ENCODE results near the gene KRTAP5-2. TPM values are rescaled to one million over a fixed set of nuclear protein-coding genes. Genes with fewer than 3 reads are reported as not detected.
"Not testable (repeated sequence)": the region's sequence is repeated elsewhere in the genome, so short reads cannot be mapped to it uniquely, and the experiment has no call there.

Gene KRTAP5-2
- total RNA-seq, 1 donor from 2014 or later, result not detected

DNA sequence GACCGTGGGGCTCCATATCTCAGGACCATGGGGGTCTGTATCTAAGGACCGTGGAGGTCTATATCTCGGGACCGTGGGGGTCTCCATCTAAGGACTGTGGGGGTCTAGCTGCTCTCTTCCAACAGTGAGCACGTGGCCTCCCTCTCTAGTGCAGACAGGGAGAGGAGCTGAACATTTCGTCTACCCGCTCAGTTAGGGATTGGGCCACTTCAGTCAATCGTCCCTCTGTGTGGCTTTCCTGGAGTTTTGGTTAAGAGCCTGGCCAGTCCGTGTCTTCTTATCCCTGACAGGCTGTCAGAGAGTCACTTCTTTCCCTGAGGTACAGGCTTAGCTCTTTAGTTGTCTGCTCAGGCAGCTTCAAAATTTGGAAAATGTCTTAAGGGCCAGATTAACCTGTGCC, 16.1 kb downstream of the KRTAP5-2 start:
- H3K27me3 ChIP-seq (ENCODE audit: control insufficient read depth, insufficient read depth, low read length), result no peaks in the 10 kb centered on the region
- H3K4me3 ChIP-seq (ENCODE audit: low read depth, low read length), result no peak overlapping the region
- H3K36me3 ChIP-seq (ENCODE audit: control insufficient read depth, insufficient read depth, low read length), result no peaks in the 10 kb centered on the region
- TF ChIP-seq CTCF (IDR thresholded peaks at IDR 0.05; ENCODE audit: insufficient read depth, low read length, poor library complexity, severe bottlenecking), result no peak
- no peak for DNase-seq (ENCODE audit: low read depth)

GRCh38 chr11:1576825-1577224, 21.3 kb downstream of the KRTAP5-2 start:
- no peak overlapping the region for H3K4me3 ChIP-seq (ENCODE audit: low read depth, low read length)
- TF ChIP-seq CTCF (IDR thresholded peaks at IDR 0.05; ENCODE audit: insufficient read depth, low read length, poor library complexity, severe bottlenecking), result no peak

GRCh38 chr11:1575756-1576155, 22.3 kb downstream of the KRTAP5-2 start:
- not testable (repeated sequence) for DNase-seq (ENCODE audit: low read depth); H3K4me3 ChIP-seq (ENCODE audit: low read depth, low read length); H3K27me3 ChIP-seq (ENCODE audit: control insufficient read depth, insufficient read depth, low read length); H3K36me3 ChIP-seq (ENCODE audit: control insufficient read depth, insufficient read depth, low read length)

More at GRCh38 chr11:1576825-1577224, 21.3 kb downstream of the KRTAP5-2 start:
- no peak for DNase-seq (ENCODE audit: low read depth)
- H3K27me3 ChIP-seq (ENCODE audit: control insufficient read depth, insufficient read depth, low read length), result peaks cover 3% of the 10 kb centered on the region
- H3K36me3 ChIP-seq (ENCODE audit: control insufficient read depth, insufficient read depth, low read length), result no peaks in the 10 kb centered on the region

GRCh38 chr11:1574933-1575242, 23.2 kb downstream of the KRTAP5-2 start:
- no peak for TF ChIP-seq CTCF (IDR thresholded peaks at IDR 0.05; ENCODE audit: insufficient read depth, low read length, poor library complexity, severe bottlenecking)
- Histone ChIP-seq H3K4me3 (ENCODE audit: low read depth, low read length) (no peak overlapping the region), H3K27me3 (ENCODE audit: control insufficient read depth, insufficient read depth, low read length) (peaks cover 3% of the 10 kb centered on the region), H3K36me3 (ENCODE audit: control insufficient read depth, insufficient read depth, low read length) (no peaks in the 10 kb centered on the region)
- DNase-seq (ENCODE audit: low read depth), result no peak

DNA sequence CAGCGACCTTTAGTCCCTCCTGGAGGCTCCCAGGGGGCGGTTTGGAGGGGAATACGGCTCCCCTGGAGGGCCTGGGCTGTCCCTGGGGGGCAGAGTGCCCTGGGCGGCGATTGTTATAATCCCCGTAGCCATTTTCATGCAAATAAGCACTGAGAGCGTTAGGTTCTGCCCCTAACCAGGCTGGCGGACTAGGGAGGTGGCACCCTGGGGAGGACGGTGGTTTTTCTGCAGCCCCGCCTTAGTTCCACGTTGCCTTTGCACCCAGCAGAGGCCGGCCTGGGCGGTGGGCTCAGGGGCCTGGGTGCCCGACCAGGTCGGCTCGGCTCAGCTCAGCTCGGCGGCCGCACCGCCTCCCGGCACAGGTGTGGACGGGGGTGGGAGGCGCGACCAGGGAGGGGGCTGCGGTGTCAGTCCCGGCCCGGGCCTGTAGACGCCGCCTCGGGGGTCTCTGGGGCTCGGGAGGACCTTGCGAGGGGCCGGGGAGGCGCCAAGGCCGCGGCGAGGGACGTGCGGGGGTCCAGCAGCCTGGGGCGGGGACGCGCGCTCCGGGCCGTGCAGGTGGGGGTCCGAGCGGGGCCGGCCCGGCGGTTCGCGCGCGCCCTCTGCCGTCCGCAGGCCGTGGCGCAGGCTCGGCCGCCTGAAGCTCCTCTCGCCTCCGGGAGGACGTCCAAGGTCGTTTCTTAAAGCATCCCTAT, 23.7 kb downstream of the KRTAP5-2 start:
- TF ChIP-seq CTCF (IDR thresholded peaks at IDR 0.05; ENCODE audit: insufficient read depth, low read length, poor library complexity, severe bottlenecking), result peak; percentile 31
- no peak for DNase-seq (ENCODE audit: low read depth)
- Histone ChIP-seq H3K4me3 (ENCODE audit: low read depth, low read length) (peak overlapping the region; percentile 67), H3K36me3 (ENCODE audit: control insufficient read depth, insufficient read depth, low read length) (no peaks in the 10 kb centered on the region), H3K27me3 (ENCODE audit: control insufficient read depth, insufficient read depth, low read length) (peaks cover 3% of the 10 kb centered on the region)

- Histone ChIP-seq H3K27me3 (ENCODE audit: control insufficient read depth, insufficient read depth, low read length) (peaks cover 3% of the 10 kb centered on the region), H3K4me3 (ENCODE audit: low read depth, low read length) (peak overlapping the region; percentile 67), H3K36me3 (ENCODE audit: control insufficient read depth, insufficient read depth, low read length) (no peaks in the 10 kb centered on the region)
- no peak for DNase-seq (ENCODE audit: low read depth)
- TF ChIP-seq CTCF (IDR thresholded peaks at IDR 0.05; ENCODE audit: insufficient read depth, low read length, poor library complexity, severe bottlenecking), result no peak
Measured at GRCh38 chr11:1573903-1574237, 24.2 kb downstream of the KRTAP5-2 start.

All from kidney epithelial cell (primary cell).